ENCODE data around the gene GPR89B.
"Not testable (repeated sequence)": the region's sequence is repeated elsewhere in the genome, so short reads cannot be mapped to it uniquely, and the experiment has no call there.

Gene GPR89B

DNA sequence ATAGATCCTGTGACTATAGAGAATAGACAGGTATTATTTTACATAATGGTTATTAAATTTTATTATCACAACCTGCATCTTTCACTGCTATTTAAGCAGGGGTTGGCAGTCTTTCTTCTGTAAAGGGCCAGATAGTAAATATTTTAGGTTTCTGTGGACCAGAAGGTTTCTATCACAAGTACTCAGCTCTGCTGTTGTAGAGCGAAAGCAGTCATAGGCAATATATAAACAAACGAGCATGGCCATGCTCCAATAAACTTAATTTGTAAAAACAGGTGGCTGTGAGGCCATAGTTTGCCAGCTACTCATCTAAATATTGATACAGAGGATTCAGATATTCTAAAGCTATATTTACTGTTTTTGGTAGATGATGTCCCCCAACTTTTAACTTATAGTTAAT lies 12.2 kb downstream of the GPR89B start:
- not testable (repeated sequence) for DNase-seq (ENCODE audit: low spot score)

DNA sequence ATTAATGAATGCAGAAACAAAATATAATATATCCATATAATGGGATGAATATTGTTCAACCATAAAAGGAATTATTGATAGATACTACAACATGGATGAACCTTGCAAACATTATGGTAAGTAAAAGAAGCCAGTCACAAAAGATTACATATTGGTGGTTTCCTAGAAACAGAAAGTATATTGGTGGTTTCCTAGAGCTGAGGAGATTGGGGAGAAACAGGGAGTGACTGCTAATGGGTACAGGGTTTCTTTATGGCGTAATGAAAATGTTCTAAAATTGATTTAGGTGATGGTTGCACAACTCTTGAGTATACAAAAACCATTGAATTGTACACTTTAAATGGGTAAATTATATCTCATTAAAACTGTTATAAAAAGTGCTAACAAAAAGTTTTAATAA lies 14.3 kb downstream of the GPR89B start:
- DNase-seq (ENCODE audit: low spot score) = not testable (repeated sequence)

DNA sequence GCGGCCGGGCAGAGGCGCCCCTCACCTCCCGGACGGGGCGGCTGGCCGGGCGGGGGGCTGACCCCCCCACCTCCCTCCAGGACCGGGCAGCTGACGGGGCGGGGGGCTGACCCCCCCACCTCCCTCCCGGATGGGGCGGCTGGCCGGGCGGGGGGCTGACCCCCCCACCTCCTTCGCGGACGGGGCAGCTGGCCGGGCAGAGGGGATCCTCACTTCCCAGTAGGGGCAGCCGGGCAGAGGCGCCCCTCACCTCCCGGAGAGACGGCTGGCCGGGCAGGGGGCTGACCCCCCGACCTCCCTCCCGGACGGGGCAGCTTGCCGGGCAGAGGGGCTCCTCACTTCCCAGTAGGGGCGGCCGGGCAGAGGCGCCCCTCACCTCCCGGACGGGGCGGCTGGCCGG lies 21.3 kb downstream of the GPR89B start:
- DNase-seq (ENCODE audit: low spot score) = not testable (repeated sequence)

DNA sequence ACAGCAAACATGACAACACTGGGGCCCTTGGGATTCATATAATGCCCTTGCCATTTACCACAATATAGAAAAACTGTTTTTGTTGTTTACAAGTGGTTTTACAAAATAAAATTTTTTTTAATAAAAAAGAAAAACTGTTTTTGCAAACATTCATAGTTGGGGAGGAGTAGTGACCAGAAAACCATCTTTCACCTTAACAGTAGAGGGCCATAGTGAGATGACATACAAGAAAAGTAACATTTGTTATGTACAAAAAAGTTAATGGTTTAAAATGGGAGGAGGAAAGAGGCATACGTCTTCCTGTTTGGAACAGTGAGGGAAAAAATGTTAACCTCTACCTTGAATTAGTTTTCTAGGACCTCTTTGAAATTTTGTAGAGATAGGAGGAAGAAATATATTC lies 30.7 kb downstream of the GPR89B start:
- not testable (repeated sequence) for DNase-seq (ENCODE audit: low spot score)

DNA sequence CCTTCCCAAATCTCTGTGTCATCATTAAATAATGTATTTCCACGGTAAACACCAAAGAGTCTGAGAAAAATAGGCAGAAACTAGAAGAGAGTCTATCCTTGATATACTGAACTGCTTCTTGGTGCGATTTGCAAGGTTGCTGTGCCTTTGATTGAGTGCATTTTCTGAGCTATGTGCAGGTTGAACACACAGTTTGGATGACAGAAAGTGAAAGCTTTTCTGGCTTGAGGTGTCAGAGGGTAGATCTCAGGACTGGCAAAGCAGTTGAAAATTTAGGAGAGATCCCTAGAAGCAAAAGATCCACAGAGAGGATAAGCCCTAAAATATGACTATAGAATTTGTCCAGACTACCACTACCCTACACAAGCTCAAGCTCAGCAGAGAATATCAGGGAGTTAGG lies 31.5 kb downstream of the GPR89B start:
- DNase-seq (ENCODE audit: low spot score) = not testable (repeated sequence)

DNA sequence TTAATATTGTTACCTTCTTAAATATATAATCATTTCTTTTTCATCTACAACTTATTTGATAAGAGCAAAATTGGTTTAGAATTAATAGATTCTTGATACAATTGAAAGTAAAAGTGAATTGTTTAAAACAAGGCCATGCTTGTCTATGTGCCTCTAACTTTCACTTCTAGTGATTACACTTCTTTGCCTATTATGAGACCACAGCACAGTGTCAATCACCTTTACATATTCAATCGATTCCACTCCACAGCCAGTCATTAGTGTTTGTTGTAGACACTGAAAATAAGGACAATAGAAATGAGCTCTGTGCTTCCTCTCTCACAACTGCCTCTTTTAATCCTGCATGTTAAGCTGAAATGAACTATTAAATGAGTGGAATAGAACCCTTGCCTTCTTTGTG lies 36.4 kb downstream of the GPR89B start:
- not testable (repeated sequence) for DNase-seq (ENCODE audit: low spot score)

DNA sequence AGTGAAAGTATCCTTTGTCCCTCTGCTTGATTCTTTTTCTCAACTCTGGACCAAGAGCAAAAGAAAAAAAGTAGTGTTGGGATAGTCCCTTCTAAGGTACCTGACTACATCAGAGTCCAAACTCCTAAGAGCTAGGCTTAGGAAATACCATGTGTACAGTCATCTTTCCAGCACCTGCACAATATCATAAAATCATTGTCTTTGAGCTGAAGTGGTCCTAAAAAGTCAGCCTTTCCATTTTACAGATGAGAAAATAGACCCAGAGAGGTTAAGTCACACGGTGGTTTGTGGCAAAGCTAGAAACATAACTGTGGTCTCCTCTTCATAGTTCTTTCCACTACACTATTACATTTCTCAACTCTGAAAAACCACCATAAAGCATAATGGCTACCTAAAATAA lies 38.4 kb downstream of the GPR89B start:
- DNase-seq (ENCODE audit: low spot score) = not testable (repeated sequence)

DNA sequence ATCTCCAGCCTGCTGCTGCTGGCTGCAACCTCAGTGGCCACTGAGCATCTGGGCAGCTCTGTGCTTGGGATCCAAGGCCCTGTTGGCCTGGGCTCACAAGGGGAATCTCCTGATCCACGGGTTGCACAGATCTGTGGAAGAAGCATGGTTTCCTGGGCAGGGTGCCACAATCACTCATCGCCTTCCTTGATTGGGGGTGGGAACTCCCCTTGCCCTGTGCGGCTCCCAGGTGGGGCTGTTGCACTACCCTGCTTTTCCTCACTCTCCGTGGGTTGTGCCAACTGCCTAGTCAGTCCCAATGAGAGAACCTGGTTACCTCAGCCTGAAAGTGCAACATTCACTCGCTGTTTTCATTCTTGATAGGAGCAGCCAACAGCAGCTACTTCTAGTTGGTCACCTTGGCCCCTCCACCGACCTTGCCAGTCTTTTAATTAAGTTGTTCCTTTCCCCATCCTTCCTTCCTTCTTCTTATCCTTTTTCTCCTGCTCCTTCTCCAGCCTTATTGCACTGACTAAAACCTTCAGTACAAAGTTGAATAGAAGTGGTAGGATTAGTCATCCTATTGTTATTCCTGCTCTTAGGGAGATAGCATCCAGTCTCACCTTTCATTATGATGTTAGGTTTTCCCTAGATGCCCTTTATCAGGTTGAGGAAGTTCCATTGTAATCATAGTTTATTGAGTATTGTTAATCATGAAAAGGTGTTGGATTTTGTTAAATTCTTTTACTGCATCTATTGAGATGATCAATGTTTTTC lies 50.9 kb downstream of the GPR89B start:
- not testable (repeated sequence) for DNase-seq (ENCODE audit: low spot score)

DNA sequence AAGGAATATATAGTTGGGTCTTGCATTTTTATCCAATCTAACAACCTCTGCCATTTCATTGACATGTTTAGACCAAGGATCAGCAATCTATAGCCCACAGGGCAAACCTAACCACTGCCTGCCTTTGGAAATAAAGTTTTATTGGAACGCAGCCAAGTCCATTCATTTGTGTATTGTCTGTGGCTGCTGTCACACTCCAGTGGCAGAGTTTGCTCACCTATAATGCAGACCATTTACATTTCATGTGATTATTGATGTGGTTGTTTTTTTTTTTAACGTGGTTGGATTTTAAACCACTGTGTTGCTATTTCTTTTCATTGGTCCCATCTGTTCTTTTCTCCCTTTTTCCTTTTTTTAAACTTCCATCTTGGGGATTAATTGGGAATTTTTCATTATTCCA lies 57.2 kb downstream of the GPR89B start:
- not testable (repeated sequence) for DNase-seq (ENCODE audit: low spot score)

DNA sequence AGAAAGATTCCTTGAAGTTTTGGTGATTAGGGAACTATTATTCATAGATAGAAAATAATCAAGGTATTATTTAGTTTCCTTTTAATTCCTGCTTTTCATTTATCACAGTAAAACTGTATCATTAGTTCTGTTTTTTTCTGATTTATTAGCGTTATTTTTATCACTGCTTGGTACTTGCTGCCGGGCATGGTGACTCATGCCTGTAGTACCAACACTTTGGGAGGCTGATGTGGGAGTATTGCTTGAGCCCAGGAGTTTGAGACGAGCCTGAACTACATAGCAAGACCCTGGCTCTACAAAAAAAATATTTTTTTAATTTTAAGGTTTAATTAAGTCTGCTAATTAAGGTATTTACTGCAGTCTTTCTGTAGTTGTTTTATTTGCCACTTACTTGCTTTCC lies 59.7 kb downstream of the GPR89B start:
- DNase-seq (ENCODE audit: low spot score) = not testable (repeated sequence)

DNA sequence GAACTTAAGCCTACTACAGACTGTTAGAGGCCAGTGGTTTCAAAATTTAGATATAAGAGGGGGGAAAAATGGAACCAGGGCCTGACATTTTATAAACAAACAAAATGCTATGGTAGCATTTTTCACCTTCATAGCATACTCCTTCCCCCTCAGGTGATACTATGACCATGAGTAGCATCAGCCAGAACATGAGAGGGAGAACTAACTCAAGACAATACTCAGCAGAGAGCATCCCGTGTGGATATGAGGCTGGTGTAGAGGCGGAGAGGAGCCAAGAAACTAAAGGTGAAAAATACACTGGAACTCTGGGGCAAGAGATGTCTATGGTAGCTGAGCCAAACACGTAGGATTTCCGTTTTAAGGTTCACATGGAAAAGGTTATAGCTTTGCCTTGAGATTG lies 64.7 kb downstream of the GPR89B start:
- DNase-seq (ENCODE audit: low spot score) = not testable (repeated sequence)

DNA sequence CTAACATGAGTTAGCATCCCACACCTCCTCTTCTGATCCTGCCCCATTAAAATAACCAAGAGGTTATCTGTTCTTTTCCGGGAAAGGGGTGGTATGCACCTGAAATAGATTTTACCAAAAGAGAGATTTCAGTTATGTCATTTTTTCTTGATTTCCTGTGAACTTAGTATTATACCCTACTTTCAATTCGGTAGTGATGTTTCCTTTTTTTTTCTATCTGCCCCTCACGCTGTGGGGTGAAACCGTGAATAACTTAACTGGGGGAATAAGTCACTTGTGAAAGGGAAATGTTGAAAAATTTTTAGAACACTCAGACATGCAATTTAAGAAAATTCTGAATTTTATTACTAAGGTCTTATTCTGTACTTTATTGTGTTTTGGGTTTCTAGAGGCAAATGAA lies 65.2 kb downstream of the GPR89B start:
- not testable (repeated sequence) for DNase-seq (ENCODE audit: low spot score)

DNA sequence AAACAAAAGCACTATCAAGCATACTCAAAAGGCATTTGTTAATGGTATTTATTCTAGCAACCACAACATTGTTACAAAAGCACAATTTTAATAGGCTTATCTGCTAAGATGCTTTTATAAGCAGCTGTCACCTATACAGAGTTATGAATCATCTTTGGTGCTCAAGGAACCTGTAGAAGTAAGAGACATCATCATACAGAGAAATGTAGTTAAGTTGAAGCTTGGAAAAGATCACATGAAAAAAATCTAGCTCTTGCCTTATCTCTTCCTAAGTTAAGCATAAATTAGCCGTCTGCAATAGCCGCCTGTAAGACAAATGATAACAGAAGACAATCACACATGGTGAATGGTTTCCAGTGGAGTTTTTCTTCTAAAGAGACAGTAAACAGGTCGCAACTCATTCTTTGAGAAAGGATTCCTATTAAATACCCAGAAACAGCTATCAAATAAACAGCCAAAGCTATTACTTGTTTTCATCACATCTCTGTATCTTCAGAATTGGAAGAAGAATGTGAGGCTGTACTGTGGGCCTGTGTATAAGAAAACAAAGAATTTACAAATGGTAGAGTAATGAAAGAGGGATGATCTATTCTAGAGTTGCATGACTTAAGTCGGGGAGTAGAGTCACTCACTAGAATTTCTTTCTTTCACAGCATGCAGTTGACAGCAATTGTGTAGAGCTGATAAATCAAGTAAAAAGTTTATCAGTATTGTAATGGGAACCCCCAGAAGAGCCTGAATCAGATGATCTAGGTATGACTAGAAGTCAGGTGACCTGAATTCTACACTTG lies 65.8 kb downstream of the GPR89B start:
- not testable (repeated sequence) for DNase-seq (ENCODE audit: low spot score)

DNA sequence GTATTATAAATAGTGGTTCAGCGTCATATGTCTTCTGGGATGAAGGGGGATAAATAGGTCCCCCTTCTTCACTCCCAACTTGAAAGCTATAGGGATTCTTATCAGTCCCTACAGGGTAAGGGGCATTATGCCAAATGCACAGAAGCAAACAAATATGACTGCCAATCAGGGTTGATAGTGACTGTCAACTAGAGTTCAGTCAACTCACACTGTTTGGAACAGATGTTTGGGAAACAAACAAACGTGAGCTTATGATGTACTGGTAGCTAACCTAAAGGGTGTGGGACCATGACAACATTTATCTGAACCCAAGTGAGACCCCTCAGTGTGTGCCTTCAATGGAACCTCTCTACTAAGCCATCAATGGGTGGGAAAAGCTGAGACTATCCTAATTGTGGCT lies 67.9 kb downstream of the GPR89B start:
- DNase-seq (ENCODE audit: low spot score) = not testable (repeated sequence)

DNA sequence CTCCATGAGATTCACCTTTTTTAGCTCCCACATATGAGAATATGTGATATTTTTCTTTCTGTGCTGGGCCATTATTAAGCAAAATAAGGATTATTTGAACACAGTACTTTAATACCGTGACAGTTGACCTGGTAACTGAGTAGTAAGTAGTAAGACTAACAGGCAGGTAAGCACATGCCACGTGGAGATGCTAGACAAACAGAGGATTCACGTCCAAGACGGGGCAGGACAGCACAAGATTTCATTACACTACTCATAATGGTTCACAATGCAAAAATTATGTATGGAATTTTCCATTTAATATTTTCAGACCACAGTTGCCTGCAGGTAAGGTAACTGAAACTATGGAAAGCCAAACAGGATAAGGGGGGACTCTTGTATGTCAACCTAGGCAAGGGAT lies 79.5 kb downstream of the GPR89B start:
- DNase-seq (ENCODE audit: low spot score) = not testable (repeated sequence)

DNA sequence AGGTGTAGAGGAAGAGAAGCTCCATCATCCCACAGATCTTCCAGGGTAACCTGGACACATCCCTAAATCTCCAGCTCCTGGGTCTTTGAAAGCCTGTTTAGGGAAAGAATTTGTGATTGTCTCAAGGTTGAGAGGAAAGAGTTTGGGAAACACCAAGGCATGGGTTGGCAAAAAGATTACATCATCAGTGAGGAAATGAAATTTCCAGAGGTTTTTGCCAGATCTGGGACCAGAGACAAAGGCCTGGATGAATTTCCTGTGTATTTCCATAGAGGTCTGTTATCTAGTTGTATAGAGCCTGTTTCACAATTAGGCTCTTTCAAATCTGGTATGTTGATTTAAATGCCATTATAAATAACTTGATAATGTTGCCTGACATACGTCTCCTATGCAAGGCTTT lies 82.3 kb downstream of the GPR89B start:
- DNase-seq (ENCODE audit: low spot score) = no peak

DNA sequence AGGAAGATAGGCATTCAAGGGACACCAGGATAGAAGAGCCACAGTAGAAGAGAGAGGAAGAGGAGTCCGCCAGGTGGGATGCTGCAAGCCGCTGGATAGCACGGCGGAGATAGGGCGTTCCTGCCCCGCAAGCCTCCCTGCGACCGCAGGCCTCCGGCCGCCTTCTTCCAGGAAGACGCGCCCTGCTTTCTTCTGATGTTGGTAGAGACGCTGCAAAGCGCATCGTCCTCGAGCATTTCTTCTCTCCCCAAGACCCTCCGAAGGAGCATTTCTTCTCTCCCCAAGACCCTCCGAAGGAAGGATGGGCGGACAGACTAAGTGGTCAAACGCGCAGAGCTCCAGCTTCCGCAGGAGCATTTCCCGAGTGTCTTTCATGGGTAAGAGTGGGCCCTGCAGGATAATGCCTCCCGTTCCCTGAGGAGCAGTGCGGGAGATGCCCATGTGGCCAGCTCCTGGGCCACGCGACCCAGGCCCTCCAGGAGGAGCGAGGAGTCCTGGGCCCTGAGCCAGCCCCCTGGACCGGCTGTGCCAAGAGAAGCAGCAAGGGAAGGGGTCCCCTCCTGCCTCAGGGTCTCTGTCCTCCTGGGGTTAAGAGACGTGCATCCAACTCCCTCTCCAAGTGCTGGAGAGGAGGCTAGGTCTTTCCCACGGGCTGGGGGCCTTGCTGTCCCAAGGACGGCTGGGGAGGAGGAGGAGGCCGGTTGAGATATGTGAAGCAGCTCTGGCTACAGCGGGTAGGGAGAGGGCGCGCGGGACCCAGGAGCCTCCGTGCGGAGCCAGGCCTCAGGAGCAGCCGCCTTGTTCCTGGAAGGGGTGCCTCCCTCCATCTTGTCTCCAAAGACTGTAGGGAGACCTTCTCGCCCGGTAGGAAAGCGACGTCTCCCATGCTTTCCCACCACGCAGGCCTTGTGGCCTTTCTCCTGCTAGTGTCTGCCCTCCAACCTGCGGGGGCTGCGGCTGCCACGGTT lies 85.2 kb downstream of the GPR89B start:
- not testable (repeated sequence) for DNase-seq (ENCODE audit: low spot score)

DNA sequence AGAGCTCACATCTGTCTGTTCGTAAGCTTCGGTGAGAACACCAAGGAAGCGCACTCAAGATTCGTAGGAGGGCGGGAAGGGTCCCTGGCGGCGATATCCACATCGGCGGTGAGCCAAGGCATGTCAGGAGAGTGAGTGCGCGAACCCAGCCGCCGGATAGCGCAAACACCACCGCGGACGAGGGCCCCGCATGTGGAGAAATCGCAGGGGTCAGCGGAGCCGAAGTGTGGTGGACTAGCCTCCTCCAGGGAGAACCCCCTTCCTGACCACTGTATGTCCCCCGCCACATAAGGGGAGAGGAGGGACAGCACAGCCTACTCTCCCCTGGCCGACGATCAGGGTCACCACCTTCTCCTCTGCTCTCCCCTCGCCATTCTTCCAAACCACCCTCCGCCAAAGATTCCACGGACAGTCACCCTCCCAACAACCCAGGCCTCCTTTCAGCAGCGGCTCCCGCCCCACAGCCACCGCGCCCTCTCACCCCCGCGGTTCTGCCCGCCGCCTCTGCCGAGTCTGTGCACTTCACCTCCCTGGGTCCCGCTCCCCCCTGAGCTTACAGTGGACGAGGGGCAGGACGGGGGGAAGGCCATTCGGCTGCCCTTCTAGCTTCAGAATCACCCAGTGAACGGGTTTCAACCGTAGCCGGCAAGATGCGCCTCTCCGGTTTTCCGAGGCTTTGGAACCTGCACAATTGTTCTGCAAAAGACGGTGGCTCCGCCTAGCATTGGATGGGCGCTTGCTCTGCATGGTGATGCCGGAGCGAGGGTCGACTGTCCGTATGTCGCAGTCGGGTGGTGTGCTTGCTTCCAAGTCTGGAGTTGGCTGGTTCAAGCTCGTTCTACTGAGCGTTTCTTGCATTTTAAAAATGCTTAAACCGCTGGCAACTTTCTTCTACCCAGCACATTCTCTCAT lies 86.3 kb downstream of the GPR89B start:
- DNase-seq (ENCODE audit: low spot score) = not testable (repeated sequence)

DNA sequence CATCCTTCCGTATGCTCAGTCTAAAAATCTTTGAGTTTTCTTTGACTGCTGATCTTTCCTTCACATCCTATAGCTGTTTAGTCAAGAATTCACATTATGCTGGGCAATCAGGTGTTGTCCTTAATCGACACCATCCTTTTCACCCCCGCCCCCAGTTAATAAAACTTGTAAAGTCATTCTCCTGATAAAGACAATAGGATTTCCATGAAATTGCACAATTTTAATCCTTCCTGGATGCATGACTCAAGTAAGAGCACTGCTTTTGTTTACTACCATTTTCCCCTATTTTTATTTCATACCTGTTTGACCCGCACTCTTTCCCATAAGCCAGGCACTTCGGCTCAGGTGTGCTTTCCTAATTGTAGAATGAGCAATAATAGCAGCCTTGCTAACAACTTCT lies 96.7 kb downstream of the GPR89B start:
- DNase-seq (ENCODE audit: low spot score) = not testable (repeated sequence)

DNA sequence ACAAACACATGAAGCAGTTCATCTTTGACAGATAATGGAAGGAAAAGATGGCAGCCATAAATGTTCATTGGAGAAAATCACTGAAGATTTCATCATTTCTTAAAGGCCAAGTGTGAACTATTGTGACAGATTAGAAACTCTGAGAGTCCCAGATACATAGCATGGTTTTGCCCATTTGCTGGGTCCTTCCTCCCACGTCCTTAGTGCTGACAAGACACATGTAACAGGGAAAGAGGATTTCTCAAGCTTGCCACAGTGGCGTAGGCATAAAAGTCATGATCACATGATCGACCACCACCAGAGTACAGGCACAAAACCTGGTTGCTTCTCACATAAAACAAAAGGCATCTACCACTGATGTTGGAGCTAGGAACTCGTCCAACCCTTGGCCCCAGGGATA lies 98.8 kb downstream of the GPR89B start:
- not testable (repeated sequence) for DNase-seq (ENCODE audit: low spot score)

DNA sequence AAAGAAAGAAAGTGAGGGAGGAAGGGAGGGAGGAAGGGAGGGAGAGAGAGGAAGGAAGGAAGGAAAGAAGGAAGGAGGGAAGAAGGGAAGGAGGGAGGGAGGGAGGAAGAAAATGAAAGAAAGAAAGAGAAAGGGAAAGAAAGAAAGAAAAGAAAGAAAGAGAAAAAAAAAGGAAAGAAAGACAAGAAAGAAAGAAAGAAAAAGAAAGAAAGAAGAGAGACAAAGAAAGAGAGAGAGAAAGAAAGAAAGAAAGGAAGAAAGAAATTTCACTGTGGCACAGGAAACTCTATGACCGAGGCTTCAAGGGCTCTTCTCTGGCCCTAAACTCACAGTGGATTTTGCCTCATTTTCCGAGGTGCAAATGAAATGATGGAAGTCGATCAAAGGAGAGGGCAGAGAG lies 104.0 kb downstream of the GPR89B start:
- not testable (repeated sequence) for DNase-seq (ENCODE audit: low spot score)
